NB4 (cell line): ENCODE measurements around the gene FOXI1.

Experiments used
- POLR2A ChIP-seq: IDR thresholded peaks from 2 replicates; pipeline ENCODE4 v1.6.1; 2011; ENCODE audit warnings: mild to moderate bottlenecking; ENCODE audit not compliant: insufficient read length; ENCODE audit errors: extremely low read depth
- TF ChIP-seq, protein P1 (sequence below): IDR thresholded peaks from one replicate; pipeline ENCODE4 v1.5.1; 2012; ENCODE audit warnings: low read depth, low read length
- TF ChIP-seq, protein P2 (sequence below): IDR thresholded peaks from 2 replicates; pipeline ENCODE4 v1.6.1; 2011; ENCODE audit warnings: low read depth, low read length

DNA sequence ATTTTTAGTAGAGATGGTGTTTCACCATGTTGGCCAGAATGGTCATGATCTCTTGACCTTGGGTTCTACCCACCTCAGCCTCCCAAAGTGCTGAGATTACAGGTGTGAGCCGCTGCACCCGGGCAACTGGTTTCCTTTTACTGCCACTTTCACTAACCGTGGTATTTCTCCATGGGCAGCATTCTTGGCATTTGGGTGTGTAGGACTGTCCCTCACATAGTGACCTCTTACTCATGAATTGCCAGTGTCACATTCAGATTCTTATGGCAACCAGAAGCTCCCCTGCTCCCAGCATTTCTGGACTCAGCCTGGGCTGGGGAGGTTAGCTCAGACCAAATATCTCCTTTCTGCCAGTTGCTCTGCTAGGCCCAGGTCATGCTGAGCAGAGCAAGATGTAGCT, 50.1 kb downstream of the FOXI1 start:
- no peak for TF ChIP-seq POLR2A
- TF ChIP-seq, protein P1, sequence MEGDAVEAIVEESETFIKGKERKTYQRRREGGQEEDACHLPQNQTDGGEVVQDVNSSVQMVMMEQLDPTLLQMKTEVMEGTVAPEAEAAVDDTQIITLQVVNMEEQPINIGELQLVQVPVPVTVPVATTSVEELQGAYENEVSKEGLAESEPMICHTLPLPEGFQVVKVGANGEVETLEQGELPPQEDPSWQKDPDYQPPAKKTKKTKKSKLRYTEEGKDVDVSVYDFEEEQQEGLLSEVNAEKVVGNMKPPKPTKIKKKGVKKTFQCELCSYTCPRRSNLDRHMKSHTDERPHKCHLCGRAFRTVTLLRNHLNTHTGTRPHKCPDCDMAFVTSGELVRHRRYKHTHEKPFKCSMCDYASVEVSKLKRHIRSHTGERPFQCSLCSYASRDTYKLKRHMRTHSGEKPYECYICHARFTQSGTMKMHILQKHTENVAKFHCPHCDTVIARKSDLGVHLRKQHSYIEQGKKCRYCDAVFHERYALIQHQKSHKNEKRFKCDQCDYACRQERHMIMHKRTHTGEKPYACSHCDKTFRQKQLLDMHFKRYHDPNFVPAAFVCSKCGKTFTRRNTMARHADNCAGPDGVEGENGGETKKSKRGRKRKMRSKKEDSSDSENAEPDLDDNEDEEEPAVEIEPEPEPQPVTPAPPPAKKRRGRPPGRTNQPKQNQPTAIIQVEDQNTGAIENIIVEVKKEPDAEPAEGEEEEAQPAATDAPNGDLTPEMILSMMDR = no peak
- TF ChIP-seq, protein P2, sequence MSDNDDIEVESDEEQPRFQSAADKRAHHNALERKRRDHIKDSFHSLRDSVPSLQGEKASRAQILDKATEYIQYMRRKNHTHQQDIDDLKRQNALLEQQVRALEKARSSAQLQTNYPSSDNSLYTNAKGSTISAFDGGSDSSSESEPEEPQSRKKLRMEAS = no peak
